Activated CD4-positive, alpha-beta T cell treated with anti-CD3 and anti-CD28 coated beads, Interleukin-2, Interleukin-6, amounts not matched to agents 100 ng/mL and 50 ng/mL, durations not matched to agents 16 hours and 8 hours (primary cell): ENCODE measurements around the gene GMPS.
"Not testable (repeated sequence)": the region's sequence is repeated elsewhere in the genome, so short reads cannot be mapped to it uniquely, and the experiment has no call there.

Experiments used
- DNase-seq: peaks from one replicate; pipeline ENCODE4 v3.0.0-alpha.2; 2020

GMPS gene

DNA sequence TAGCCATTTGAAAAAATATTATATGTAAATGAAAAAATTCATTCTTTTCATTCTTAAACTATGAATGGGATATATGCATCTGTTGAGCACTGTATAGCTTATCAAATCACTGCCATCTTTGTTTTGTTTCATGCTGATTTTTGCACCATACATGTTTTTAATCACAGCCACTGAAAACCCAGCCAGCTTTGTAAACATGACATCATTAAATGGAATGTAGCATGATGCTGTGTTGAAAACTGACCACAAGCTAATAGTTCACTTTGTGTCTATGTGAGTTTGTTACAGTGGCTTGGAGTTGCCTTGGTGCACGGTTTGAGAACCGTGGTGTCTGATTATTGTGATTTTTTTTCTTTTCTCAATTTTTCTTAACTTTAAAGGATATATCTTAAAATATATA lies 75.7 kb downstream of the GMPS start:
- DNase-seq = no peak

DNA sequence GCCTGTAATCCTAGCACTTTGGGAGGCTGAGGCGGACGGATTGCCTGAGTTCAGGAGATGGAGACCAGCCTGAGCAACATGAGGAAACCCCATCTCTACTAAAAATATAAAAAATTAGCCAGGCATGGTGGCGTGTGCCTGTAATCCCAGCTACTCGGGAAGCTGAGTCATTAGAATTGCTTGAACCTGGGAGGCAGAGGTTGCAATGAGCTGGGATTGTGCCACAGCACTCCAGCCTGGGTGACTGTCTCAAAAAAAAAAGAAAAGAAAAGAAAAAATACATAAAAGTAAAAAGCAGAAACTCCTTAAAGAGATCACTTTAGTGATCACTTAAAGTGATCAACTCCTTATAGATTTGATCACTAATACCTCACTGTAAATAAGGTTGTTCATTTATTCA lies 78.0 kb downstream of the GMPS start:
- no peak for DNase-seq

DNA sequence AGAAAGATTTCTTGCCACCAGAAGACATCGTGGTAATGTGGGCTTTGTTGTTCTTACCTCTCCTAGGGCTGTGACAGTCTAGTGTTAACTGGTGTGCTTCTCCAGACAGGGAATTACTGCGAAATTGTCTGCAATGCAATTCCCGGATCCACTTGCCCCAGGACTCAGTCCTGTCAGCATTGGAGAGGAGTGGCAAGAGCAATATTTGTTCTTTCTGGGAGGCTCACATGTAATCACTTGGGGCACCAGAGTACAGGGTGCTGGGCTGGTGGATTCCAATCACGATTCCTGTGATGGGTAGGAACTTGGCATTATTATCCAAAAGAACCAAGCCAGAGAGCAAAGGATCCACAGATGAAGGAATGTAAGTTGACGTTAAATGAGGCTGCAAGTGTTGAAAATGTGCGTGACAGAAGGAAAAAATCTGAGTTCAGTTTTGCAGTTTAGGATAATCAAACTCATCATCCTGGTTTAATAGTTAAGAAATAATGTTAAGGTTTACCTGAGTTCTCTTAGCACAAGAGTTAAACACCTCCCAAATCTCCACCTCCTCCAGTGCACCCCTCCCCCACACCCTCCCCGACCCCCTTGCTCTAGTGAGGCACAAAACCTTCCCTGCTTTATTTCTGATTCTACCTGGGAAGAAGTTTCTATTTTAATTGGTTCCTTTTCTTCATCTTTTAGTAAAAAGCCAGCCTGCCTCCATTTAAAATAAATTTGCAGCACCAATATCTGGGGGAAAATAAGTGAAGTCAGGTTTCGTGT lies 79.2 kb downstream of the GMPS start:
- no peak for DNase-seq

DNA sequence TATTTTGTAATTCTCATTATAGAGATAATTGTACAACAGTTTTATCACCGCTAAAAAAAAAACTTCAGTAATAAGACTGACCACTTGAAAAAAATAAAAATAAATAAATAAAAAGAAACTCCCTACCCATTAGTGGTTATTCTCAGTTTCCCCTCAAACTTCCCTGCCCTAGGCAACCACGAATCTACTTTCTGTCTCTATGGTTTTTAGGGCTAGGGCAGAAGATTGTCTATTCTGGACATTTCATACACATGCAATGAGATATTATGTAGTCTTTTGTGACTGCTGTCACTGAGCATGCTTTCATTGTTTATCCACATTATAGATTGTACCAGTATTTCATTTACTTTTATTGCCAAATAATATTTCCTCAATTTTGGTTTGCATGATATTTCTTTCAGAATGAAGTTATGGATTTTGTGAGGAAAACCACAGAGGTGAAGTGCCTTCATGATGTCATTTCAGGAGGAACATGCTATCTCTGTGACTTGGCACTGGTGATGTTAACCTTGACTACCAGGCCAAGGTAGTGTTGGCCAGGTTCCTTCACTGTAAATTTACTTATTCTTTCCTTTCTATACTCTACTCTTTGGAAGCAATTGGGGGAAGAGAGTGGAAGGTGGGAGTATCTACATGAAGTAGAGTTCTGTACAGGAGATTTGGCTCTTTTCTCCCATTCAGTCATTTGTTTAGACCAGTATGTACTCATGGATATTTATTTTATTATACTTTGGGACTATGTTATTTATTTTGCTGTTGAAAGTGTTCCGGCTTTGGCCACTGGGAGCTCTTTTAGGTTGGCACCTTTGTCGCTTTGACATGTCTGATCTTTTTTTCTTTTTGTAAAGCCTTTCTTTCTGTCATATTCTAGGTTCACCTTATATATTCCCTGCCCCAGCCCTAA lies 86.3 kb downstream of the GMPS start:
- DNase-seq = no peak

DNA sequence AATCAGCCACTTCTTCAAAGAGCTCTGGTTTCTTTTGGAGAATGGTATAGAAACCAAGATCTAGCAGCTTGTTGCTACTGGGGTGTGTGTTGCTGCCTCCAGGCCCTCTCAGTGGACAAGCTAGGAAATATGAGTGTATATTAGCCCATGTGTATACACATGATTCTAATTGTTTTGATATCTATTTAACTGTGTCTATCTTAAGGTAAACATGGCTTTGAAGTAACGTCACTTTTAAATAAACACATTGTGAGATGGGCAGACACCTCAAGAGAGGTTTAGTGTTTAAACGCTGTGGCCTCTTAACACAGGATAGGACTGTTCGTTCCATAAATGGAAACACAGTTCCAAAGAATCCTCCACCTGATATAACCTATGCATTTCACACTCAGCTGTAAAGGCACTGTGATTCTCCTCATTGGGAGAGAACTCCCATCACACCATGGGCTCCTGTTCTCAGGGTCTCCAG lies 87.0 kb downstream of the GMPS start:
- no peak for DNase-seq

DNA sequence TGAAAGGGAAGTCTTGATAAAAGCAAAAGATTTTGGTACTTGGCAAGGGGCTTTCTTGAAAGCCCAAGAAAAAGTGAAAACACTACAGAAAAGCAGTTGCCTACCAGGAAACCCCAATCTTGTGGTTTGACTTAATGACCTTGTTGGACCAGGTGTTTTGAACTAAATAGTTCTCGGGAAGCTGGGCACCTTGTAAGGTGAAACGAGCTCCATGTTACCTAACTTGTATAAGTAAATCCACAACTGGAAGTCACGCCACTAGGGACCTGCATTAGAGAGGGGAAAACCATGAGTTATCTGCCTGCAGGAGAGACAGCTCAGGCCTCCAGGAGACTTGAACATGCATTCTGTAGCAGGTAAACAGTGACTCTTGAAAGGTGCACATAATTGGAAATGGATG lies 88.2 kb downstream of the GMPS start:
- no peak for DNase-seq

DNA sequence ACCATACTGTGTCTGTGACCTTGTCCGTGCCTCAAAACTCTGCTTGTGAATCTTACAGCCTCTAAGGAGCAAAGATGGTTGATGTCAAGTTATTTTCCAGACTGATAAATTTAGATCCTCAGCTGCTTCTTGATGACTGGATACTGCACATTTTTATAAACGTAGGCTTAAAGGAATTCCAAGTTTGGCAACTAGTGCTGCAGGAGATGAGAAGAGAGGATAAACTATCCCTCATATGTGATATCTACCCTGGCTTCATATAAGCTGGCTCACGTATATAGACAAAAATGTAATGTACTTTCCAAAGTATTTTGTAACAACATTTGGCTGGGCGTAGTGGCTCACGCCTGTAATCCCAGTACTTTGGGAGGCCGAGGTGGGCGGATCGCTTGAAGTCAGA lies 89.6 kb downstream of the GMPS start:
- no peak for DNase-seq

DNA sequence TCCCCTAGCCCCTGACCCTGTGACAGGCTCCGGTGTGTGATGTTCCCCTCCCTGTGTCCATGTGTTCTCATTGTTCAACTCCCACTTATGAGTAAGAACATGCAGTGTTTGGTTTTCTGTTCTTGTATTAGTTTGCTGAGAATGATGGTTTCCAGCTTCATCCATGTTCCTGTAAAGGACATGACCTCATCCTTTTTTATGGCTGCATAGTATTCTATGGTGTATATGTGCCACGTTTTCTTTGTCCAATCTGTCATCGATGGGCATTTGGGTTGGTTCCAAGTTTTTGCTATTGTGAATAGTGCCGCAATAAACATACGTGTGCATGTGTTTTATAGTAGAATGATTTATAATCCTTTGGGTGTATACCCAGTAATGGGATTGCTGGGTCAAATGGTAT lies 90.6 kb downstream of the GMPS start:
- not testable (repeated sequence) for DNase-seq

DNA sequence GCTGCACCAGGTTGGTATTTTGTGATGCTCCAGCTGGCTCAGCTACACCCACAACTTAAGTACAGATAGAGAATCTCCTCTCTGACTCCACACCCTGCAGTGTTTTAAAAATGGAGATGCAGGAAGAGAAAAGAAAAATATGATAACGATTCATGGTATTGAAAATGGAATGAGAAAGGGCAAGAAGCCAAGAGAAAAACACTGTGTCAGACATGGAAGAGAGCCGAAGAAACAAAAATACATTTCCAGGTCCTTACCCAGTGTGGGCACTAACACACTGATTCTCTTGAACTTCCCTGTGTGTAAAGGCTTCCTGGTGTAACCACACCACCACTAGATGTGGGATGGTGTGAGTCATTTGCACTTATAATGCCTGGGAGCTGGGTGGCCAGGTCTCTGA lies 93.1 kb downstream of the GMPS start:
- DNase-seq = no peak

DNA sequence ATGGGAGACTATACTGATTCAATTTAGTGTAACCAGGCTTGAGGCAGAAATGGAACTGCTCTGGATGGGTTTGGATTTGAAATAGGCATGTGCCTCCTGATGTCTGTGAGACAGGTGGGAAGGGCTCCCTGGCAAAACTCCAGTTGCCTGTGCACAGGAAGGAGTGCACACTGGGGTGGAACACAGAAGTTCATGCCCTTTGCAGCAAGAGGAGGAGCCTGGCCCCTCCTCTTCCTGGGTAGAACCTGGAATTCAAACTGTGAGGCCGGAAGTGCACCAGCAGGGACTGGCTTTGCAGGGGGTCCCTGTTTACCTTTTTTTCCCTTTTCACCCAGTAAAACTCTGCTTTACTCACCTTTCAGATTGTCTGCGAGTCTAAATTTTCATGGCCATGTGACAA lies 99.9 kb downstream of the GMPS start:
- no peak for DNase-seq

DNA sequence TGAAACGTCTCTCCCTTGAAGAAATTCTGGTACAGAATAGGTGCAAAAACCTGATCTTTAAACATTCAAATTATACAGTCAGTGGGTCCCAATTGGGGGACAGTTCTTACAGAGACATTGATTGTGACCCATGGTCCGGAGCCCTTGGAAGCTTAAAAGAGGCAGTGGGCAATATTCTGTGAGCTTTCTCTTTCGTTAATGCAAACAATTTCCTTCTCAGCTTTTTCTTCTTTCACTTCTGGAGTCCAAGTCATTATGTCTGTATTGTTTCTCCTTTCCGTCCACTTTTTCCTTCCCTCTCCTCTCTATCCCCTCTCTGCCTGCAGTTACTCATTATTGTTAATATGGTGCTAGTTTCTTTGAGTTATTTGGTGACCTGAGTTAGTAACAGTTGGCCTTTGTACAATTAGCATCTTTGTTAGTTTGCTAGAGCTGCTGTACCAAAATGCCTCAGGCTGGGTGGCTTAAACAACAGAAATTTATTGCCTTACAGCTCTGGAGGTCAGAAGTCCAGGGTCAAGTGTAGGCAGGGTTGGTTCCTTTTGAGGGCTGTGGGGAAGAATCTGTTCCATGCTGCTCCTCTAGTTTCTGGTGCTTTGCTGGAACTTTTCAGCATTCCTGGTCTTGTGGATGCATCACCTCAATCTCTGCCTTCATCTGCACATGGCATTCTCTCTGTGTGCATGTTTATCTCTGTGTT lies 102.6 kb downstream of the GMPS start:
- DNase-seq = no peak

DNA sequence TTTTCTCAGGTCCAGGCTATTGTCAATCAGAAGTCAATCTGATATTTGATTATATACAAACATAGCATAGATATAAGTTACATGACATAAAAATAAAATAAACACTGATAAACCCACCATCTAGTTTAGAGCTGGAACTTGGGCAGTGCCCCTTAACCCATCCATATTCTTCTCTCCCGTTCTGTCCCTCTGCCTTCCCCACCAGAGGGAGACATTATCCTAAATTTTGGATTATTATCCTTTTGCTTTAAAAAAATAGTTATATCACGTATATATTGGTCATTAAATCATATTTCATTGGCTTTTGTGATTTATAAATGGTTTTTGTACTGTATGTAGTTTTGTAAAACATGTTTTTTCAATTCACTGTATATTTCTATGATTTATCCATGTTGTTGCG lies 107.9 kb downstream of the GMPS start:
- no peak for DNase-seq

DNA sequence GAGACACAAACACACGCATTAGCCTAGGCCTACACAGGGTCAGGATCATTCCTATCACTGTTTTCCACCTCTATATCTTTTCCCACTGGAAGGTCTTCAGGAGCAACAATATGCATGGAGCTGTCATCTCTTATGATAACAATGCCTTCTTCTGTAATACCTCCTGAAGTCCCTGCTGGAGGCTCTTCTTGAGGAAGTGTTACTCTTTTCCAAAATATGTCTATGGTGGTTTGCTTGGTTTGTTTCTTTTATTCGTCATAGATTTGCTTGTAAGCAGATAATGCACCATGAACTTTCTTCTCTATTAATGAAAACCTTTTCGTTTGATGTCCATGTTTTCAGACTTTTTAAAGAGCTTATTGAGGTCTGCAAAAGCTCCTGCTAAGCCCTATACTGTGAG lies 109.3 kb downstream of the GMPS start:
- DNase-seq = no peak

DNA sequence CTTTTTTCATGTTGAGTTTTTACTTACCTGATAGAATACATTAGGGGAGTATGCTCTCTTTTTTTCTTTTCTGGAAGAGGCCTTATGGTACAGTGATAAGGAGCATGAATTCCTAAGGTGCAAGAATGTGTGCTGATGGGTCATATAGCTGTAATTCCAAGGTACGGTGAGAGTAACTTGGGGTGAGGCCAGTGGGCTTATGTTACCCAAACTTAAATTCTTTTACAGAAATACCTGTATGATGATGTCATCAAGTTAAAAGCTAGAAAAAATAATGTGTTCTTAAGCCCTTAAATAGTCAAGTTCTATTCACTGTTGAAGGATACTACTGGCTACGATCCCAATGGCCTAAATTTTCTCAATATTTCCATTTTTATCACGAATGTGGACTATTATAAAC lies 111.2 kb downstream of the GMPS start:
- no peak for DNase-seq

DNA sequence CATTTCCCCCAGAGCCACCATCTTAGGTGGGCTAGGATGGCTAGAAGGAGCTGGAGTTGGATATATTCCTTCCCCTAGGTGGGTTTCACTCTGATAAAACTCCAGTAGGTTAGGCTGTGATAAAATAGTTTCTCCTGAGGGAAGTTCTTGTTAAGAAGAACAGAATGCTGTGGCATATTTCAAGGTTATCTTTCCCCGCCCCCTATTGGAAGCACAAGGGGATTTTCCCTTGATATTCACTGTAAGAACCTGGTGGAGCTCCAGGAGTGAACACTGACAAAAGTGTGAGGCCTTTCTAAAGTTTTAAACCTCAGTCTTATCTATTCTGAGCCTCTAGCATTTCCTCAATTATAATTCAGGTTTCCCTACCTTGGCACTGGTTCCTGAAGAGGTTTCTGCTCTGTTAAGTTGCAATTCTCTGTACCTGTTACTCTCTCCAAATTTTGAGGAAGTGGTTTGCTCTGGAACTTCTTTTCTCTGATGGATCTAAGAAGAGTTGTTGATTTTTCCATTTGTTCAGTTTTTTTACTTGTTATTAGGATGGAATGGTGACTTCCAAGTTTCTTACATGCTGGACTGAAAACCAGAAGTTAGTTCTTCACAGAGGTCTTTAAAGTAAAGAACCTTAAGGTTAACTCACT lies 113.5 kb downstream of the GMPS start:
- DNase-seq = no peak

DNA sequence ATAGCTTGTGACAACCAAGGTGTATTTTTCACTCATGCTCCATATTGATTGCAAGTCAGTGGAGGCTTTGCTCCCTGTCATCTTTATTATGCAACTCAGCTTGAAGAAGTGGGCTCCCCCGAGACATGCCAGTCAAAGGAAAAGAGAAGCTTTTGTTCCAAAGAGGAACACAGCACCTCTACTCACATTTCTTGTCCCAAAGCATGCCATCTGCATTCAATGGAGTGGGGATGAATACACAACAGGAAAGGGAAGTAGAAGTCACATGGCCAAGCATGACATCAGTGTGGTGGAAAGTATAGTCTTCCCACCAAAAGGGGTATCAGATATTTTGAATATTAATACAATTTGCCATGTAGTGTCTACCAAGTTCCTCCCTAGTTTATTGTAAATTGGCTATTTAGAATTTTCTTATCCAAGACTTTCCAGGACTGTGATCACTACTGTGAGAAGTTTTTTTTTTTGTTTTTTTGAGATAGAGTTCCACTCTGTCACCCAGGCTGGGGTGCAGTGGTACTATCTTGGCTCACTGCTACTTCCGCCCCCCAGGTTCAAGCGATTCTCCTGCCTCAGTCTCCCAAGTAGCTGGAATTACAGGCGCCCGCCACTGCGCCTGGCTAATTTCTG lies 114.5 kb downstream of the GMPS start:
- DNase-seq = no peak

DNA sequence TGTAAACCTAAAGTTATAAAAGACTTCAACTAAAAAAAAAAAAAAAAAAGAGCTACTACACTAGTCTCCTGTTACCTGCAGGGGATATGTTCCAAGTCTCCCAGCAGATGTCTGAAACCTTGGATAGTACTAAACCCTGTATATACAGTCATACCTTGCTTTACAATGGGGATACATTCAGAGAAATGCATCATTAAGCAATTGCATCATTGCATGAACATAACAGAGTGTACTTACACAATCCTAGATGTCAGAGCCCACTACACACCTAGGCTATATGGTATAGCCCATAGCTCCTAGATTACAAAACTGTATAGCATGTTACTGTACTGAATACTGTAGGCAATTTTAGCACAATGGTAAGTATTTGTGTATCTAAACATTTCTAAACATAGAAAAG lies 119.1 kb downstream of the GMPS start:
- no peak for DNase-seq

DNA sequence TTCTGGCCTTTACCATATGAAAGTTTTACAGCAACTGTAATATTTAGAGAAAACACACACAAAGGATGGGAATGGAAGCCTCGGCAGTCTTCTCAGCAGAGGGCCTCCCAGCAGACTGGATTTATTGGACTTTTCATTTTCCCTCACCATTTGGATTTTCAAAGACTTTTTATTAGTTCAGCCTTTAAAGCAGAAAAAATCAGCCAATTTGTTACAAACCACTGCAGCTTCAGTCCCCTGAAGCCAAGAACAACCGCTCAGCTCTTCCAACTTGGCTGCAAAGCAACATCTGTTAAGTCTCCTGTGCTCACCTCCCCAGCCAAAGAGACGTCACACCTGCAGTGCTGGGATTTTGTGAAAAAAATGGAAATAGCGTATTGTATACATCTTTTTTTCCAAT lies 120.8 kb downstream of the GMPS start:
- DNase-seq = no peak

DNA sequence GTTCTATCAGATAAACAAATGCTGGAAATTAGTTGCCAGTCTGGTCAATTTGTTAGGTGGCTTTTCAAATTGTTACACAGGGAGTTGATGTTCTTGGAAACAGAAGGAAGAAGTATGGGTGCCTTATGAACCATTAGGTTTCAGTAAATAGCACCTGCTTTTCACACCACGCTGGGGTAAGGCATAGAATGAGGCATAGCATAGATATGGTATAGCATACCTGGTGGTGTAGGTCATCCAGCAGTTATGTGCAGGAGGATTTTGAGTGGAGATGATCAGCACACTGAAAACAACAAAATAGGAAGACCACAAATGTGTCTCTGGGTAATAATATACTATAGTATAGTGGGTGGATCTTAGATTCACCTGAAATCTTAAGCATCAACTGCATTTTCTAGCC lies 121.4 kb downstream of the GMPS start:
- DNase-seq = no peak
